Kidney glomerular epithelial cell (primary cell): ENCODE measurements around the gene PPAN.

Source experiments
- DNase-seq: peaks from one replicate; lab custom pipeline; 2025; lab: John Stamatoyannopoulos, UW

PPAN gene

DNA sequence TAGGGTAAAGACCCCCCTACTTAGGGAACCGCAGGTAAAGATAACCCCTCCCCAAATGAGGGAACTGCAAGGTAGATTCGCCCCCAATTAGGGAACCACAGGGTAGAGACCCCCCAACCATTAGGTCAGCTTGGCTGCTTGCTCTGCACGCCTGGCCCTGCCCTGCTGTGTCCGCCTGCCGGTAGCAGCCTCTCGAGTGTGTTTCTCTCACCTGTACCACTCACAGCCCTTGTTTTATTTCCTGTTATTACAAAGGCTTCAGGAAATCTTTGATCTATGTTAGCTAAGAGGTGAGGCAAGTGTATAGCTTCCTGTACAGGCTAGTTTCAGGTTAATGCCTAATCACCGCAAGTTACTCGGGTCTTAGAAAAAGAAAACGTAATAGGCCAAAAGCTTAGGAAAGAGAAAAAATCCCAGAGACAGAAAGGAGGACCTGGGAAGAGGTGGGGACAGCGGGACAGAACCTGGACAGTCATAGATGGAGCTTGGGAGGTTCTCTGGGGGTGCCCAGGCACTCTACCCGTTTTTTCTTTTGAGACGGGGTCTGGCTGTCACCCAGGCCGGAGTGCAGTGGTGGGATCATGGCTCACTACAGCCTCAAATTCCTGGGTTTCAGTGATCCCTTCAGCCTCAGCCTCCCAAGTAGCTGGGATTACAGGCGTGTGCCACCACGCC lies 36.7 kb downstream of the PPAN start:
- DNase-seq, result no peak

DNA sequence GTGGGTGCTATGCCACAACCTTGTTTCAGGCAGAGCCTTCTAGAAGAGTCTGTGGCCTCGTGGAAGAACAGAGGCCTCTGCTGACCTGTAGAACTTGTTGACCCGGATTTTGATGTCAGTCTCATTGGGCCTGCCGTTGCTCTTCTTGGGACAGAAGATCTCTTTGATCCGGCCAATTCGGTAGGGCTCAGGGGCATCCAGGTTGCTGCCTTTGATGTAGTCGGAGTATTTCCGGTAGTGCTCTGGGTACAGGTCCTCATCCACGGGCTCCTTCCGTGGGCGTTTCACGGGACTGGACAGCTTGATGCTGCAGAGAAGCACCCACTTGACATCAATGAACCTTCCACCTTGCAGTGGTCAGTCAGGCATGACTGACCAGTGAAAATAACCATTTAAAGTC lies 37.5 kb downstream of the PPAN start:
- no peak for DNase-seq

DNA sequence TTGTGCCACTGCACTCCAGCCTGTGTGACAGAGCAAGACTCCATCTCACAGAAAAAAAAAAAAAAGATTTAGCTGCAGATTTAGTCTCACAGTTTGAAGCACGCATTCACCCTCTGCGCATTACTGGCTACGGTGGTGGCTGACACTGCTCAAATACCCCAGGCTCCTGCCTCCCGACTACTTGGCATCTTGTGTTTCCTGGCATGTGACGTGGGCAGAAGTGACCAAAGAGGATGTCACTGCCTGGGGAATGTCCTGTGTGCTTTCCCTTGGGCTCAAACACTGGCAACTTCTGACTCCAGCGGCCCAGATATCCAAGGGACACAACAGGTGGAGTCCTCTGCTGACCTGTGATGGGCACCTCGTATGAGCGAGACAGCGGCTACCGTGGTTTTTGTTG lies 38.2 kb downstream of the PPAN start:
- DNase-seq, result no peak

DNA sequence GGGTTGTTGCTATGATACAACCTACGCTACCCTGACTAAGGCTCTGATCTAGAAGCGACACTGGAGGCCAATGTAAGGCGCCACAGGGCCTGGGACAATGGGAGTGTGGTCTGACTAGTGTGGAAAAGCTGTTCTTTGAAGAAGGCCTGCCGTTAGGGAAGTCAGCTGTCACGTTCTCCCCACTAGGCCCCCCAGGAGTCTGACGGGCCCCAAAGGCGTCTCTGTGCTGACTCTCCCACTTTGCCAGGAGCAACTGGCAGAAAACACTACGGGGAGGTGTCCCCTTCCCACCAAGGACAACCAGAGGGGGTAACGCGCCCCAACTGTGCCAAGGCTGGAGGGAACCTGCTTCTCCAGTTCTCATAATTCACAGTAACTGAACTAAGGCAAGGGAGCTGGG lies 38.9 kb downstream of the PPAN start:
- no peak for DNase-seq

DNA sequence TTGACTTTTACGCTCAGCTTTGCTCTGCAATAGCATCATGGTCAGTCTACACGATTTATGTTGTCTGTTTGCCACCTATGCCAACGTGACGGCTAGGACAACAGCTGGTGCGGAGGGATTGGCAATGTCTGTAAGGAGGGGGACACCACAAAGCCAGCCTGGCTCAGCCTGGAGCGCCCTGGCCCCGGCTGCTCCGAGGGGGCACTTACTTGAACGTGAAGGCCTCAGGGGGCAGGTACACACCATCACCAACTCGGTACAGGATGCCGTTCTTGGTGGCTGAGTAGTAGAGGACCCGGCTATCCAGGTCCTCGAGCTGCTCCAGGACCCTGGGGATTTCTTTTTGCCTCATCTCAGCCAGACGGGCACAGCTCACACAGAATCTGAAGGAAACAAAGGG lies 40.0 kb downstream of the PPAN start:
- DNase-seq, result no peak

DNA sequence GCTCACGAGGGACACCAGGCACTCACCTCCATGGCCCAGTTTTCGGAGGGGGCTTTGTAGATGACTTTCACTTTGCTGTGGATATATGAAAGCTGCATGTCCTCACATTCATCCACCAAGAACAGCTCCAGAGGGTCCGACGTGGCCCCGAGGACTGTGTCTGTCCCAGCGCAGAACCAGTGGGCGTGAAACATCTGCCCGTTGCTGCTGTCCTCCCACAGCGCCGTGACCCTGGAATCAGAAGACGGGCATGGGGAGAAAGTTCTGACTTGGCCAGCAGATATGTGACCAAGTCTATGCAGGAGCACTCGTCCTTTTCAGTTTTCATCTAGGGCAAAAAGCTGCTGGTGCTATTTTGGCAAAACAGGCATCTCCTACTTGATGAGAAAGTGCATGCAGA lies 43.3 kb downstream of the PPAN start:
- DNase-seq, result no peak

DNA sequence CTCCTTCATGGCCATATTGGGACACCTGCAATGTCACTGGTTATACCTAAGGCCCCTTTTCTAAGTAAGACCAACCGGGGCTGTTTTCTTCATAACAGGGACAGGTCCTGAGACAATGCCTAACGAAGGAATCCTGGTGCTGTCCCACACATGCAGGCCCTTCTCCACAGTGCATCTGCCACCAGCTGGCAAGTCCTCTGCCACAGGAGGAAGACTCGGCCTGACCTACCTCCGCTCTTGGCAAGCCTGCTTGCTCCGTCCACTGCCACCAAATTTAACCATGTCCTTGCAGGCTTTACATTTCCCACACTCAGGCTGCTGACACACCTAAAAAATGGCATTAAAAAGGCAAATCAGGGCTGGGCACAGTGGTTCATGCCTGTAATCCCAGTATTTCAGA lies 45.4 kb downstream of the PPAN start:
- DNase-seq, result no peak

DNA sequence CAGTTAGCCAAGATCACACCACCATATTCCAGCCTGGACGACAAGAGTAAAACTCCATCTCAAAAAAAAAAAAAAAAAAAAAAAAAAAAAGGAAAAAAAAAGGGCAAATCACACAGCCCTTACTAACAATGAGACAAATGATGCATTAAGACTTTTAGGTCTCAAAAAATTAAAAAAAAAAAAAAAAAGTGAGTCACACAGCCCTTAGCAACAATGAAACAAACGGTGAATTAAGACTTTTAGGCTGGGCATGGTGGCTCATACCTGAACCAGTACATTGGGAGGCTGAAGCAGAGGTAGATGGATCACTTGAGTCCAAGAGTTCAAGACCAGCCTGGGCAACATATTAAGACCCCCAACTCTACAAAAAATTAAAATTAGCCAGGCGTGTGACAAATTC lies 45.9 kb downstream of the PPAN start:
- no peak for DNase-seq

DNA sequence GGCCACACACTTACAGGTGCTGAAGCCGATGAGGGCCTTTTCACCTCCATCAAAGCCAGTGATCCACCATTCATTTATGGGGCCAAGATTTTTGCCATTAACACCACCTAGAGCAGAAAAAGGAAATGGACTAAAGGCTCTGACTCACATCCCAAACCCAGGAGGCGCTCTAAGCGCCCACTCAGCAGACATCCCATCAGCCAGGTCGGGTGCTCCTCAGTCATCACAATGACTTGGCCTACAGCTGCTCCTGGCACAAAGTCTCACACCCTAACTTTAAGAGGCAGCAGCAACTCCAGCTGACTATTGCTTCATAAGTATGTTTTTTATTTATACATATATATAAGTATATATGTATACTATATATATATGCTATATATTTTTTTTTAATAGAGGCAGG lies 49.7 kb downstream of the PPAN start:
- no peak for DNase-seq

DNA sequence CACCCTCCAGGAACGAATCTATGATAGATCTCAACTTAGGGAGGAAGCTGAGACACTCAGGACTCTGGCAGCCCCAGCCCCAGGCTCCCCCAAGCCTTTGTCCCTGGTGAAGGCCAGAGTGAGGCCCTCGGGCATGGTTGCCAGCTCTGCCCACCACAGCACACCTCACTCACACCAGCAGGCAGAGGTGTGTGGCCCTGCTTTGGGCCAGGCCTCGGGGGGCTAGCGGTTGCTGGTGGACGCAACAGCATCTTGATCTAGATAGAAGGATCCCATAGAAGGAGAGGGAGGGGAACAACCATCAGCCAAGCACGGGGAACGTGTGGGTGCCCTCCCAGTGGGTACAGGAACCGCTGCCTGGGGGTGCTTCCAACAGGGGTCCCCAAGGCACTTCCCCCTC lies 51.9 kb downstream of the PPAN start:
- DNase-seq, result no peak

DNA sequence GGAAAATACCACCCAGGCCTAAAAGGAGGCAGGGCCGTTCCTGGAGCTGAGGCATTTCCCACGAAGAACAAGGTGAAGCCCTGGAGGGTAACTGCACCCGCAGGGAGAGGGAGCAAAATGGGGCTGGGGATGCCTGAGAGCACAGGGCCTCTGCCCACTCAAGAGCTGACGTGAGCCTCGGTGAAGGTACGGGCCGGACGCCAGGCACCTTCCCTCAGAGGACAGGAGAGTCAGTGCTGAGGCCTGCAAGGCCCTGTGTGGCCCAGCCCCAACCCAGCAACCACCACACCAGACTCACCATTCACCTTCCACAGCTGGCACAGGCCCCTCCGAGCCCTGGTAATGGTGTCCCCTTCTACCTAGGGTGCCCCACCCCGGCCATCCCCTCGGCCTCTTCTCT lies 52.3 kb downstream of the PPAN start:
- DNase-seq, result no peak

DNA sequence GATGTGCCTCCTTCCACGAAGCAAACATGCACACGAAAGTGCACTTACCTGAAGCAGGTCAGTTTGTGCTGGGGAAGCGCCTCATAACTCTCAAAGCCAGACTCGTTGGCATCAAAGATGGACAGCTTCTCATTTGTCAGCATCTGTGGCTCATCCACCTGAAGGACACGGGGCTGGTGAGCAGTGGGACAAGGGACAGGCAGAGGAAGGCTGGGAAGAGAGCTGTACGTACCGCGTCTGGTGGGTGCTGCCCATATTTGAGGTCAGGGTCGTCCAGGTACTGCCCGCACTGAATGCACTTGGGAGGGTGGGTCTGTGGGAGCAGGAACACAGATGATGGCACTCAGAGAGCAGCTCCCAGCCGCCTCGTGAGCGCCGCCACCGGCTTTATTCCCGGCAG lies 53.4 kb downstream of the PPAN start:
- DNase-seq, result no peak
